NCI-H446 treated with DMSO at 0.1 percent for 48 hours (cell line): ENCODE results near the gene EXT2.

Source experiments
- DNase-seq: peaks from one replicate; lab custom pipeline; 2025; lab: John Stamatoyannopoulos, UW

EXT2 gene

GRCh38 chr11:44243086-44243485 is 147.6 kb downstream of the EXT2 start:
- no peak for DNase-seq

GRCh38 chr11:44243595-44244343 is 148.3 kb downstream of the EXT2 start:
- no peak for DNase-seq

- DNase-seq, result no peak
Observed at GRCh38 chr11:44244639-44245310, 149.3 kb downstream of the EXT2 start.

- DNase-seq, result no peak
Observed at GRCh38 chr11:44246726-44247125, 151.2 kb downstream of the EXT2 start.

GRCh38 chr11:44247508-44247907 is 152.0 kb downstream of the EXT2 start:
- no peak for DNase-seq

- peak; percentile 63 for DNase-seq
Observed at GRCh38 chr11:44248109-44248508, 152.6 kb downstream of the EXT2 start.

- no peak for DNase-seq
Observed at GRCh38 chr11:44250421-44250820, 154.9 kb downstream of the EXT2 start.

GRCh38 chr11:44252999-44253602 is 157.6 kb downstream of the EXT2 start:
- DNase-seq, result no peak

- DNase-seq, result no peak
Observed at GRCh38 chr11:44255406-44256071, 160.1 kb downstream of the EXT2 start.

GRCh38 chr11:44256673-44257291 is 161.3 kb downstream of the EXT2 start:
- DNase-seq, result no peak

GRCh38 chr11:44257338-44258189 is 162.1 kb downstream of the EXT2 start:
- DNase-seq, result no peak

GRCh38 chr11:44258190-44258489 is 162.7 kb downstream of the EXT2 start:
- DNase-seq, result no peak

GRCh38 chr11:44258839-44259420 is 163.5 kb downstream of the EXT2 start:
- DNase-seq, result no peak

GRCh38 chr11:44260081-44260480 is 164.6 kb downstream of the EXT2 start:
- no peak for DNase-seq

- DNase-seq, result no peak
Observed at GRCh38 chr11:44261800-44262591, 166.5 kb downstream of the EXT2 start.

GRCh38 chr11:44263738-44264437 is 168.4 kb downstream of the EXT2 start:
- DNase-seq, result no peak

GRCh38 chr11:44264438-44264749 is 168.9 kb downstream of the EXT2 start:
- DNase-seq, result no peak

GRCh38 chr11:44264761-44265160 is 169.3 kb downstream of the EXT2 start:
- DNase-seq, result no peak

GRCh38 chr11:44266056-44266780 is 170.7 kb downstream of the EXT2 start:
- DNase-seq, result no peak
